HEK293 (cell line): Measurements from ENCODE around the gene PARP6.

Source experiments
- TCF7L2 ChIP-seq: IDR thresholded peaks from 2 replicates; pipeline ENCODE4 v1.6.1; 2011; ENCODE audit warnings: low read depth, mild to moderate bottlenecking, inconsistent platforms, low read length, moderate library complexity, borderline replicate concordance
- ZBTB17 ChIP-seq: fragments of 450-650 bp; formaldehyde crosslinking; IDR thresholded peaks from 2 replicates; pipeline ENCODE4 v1.5.1; 2016; ENCODE audit warnings: missing biosample characterization, missing genetic modification characterization
- ZNF280D ChIP-seq: fragments of 450-650 bp; formaldehyde crosslinking; IDR thresholded peaks from 2 replicates; pipeline ENCODE4 v1.5.1; 2016; ENCODE audit warnings: missing biosample characterization, missing genetic modification characterization
- ZNF785 ChIP-seq: fragments of 450-650 bp; formaldehyde crosslinking; IDR thresholded peaks from 2 replicates; pipeline ENCODE4 v1.5.1; 2016; ENCODE audit warnings: missing biosample characterization, missing genetic modification characterization
- TF ChIP-seq, protein P1 (sequence below): fragments of 450-650 bp; formaldehyde crosslinking; IDR thresholded peaks from 2 replicates; pipeline ENCODE4 v1.5.1; 2016; ENCODE audit warnings: missing biosample characterization, missing genetic modification characterization

DNA sequence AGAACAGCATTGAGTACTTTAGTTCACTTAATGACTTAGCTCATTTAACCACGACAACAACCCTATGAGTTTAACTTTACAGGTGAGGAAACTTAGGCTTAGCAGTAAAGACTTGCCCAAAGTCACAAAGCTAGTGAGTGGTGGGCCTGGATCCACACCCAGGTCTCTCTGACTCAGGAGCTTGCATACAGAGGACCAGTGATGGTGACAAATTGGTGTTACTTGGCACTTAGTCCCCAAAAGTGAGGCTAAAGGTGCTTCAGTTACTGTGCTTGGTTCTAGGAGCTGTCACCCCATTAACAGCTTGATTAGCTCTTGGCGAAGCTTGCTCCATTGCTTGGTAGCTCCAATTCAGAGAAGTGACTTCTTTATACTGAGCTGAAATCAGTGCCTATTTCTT, 41.5 kb upstream of the PARP6 start:
- TF ChIP-seq ZBTB17 (no peak), ZNF785 (tag by site-specific recombination) (no peak), ZNF280D (tag by site-specific recombination) (no peak), TCF7L2 (no peak)
- TF ChIP-seq, protein P1, sequence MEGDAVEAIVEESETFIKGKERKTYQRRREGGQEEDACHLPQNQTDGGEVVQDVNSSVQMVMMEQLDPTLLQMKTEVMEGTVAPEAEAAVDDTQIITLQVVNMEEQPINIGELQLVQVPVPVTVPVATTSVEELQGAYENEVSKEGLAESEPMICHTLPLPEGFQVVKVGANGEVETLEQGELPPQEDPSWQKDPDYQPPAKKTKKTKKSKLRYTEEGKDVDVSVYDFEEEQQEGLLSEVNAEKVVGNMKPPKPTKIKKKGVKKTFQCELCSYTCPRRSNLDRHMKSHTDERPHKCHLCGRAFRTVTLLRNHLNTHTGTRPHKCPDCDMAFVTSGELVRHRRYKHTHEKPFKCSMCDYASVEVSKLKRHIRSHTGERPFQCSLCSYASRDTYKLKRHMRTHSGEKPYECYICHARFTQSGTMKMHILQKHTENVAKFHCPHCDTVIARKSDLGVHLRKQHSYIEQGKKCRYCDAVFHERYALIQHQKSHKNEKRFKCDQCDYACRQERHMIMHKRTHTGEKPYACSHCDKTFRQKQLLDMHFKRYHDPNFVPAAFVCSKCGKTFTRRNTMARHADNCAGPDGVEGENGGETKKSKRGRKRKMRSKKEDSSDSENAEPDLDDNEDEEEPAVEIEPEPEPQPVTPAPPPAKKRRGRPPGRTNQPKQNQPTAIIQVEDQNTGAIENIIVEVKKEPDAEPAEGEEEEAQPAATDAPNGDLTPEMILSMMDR (tag by site-specific recombination), result no peak
